DND-41 (cell line): ENCODE measurements around the gene RGS9.

Source experiments
- CTCF ChIP-seq: IDR thresholded peaks from 2 replicates; pipeline ENCODE4 v1.5.1; 2012; ENCODE audit warnings: borderline replicate concordance, low read length, moderate library complexity, mild to moderate bottlenecking; ENCODE audit not compliant: poor library complexity, severe bottlenecking; ENCODE audit errors: extremely low read depth
- EZH2 ChIP-seq: IDR thresholded peaks from 3 replicates; pipeline ENCODE4 v1.6.1; 2012; ENCODE audit warnings: borderline replicate concordance, low read depth, mild to moderate bottlenecking, moderate library complexity, low read length, inconsistent platforms; ENCODE audit not compliant: severe bottlenecking

DNA sequence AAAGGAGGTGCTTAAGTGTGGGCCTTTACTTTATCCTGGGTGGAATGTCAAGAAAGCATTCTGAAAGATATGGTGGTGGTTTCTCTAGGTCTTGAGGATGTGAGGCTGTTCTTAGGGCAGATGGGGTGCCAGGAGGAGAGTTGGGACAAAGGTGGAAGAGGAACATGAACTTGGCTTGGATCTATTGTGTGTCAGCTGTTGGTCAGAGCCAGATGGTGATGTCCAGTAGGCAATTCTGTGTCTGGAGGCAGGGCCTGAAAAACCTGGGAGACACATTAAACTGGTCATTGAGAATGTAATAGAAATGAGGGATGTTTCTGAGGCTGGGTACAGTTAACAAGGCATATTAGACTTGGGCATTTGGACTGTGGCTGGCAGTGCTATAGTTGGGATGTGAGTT lies 32.6 kb upstream of the RGS9 start:
- TF ChIP-seq CTCF (no peak), EZH2 (no peak)
